ENCODE results near the gene AMBP. TPM values are rescaled to one million over a fixed set of nuclear protein-coding genes. Genes with fewer than 3 reads are reported as not detected.
A peak's percentile ranks its signal among the peaks of the same experiment; 100 is the strongest.

AMBP gene
- total and polyA plus RNA-seq, 2 of the 13 experiments (the other 11 are each of a cell fraction or from before 2014, with no cell fraction given): 1,510 to 2,580 TPM

GRCh38 chr9:114080773-114081440 is 2.8 kb upstream of the AMBP start (continued):
- TF ChIP-seq ZNF407 (CRISPR knock-in tag; IDR thresholded peaks at IDR 0.05; ENCODE audit: not compliant biosample characterization): no peak
- TF ChIP-seq PRDM4 (CRISPR knock-in tag; IDR thresholded peaks at IDR 0.05; ENCODE audit: borderline replicate concordance): no peak
- peak; percentile 70; the same call in 1 of the 2 replicates for TF ChIP-seq MIXL1 (CRISPR knock-in tag; IDR thresholded peaks at IDR 0.05)
- no peak for TF ChIP-seq CCAR2 (optimal IDR thresholded peaks at IDR 0.05; ENCODE audit: low read depth, low read length)
- TF ChIP-seq ZBTB37 (CRISPR knock-in tag; IDR thresholded peaks at IDR 0.05): 0 out of 2 replicates have a peak, but pooled peaks have one; percentile 27
- no peak for TF ChIP-seq SOX6 (IDR thresholded peaks at IDR 0.05)
- peak; percentile 82 for TF ChIP-seq SOX6 (CRISPR knock-in tag; IDR thresholded peaks at IDR 0.05)
- no peak; the same call in 1 of the 2 replicates for TF ChIP-seq HCFC1 (IDR thresholded peaks at IDR 0.05; ENCODE audit: low read depth, low read length)
- no peak for TF ChIP-seq CEBPZ (IDR thresholded peaks at IDR 0.05; ENCODE audit: low read length)
- TF ChIP-seq HINFP (CRISPR knock-in tag; IDR thresholded peaks at IDR 0.05; ENCODE audit: low read depth): no peak; the same call in 1 of the 2 replicates
- peak; percentile 2 for TF ChIP-seq STAG1 (CRISPR knock-in tag; IDR thresholded peaks at IDR 0.05)
- peak; percentile 65 for TF ChIP-seq CEBPG (CRISPR knock-in tag; IDR thresholded peaks at IDR 0.05)
